B cell (primary cell): ENCODE results near the gene APRT. TPM values are rescaled to one million over a fixed set of nuclear protein-coding genes. Genes with fewer than 3 reads are reported as not detected.
A peak's percentile ranks its signal among the peaks of the same experiment; 100 is the strongest.

Experiments used
- ATAC-seq: fragments of 200-7000 bp; cut with Tn5 transposase; one replicate; pipeline ENCODE4 v1.10.0; 2021; ENCODE audit warnings: low read depth, mild to moderate bottlenecking, moderate number of reproducible peaks, moderate library complexity
- CTCF ChIA-PET: fragments of 350-600 bp; sonication (Branson Sonifier 250); formaldehyde crosslinking; loops from one replicate; lab custom pipeline; 2021; ENCODE audit warnings: antibody characterized with exemption, inconsistent platforms; lab: Charles Lee
- POLR2A ChIA-PET: fragments of 350-600 bp; sonication (Branson Sonifier 250); formaldehyde crosslinking; loops from one replicate; lab custom pipeline; 2021; ENCODE audit warnings: antibody characterized with exemption; lab: Charles Lee
- DNase-seq: peaks from one replicate; pipeline ENCODE4 v3.0.0; 2013
- H2AFZ ChIP-seq: 2 replicates; pipeline ENCODE4 v1.6.1; 2012; ENCODE audit warnings: mild to moderate bottlenecking, low read depth, low read length; ENCODE audit not compliant: insufficient read depth, poor library complexity, severe bottlenecking
- H3K27ac ChIP-seq, 2 donors: 1 replicate in 1 of 2; 2 replicates in 1 of 2; pipeline ENCODE4 v1.5.1; 2012 to 2013; ENCODE audit warnings: low read length in 2 of 2, mild to moderate bottlenecking in 2 of 2, moderate library complexity in 1 of 2
- H3K27me3 ChIP-seq, 4 experiments: fragments of 200-600 bp in 1 of 4; sonication (generic) in 1 of 4; replicated peaks in 1 of 4; 1 replicate in 2 of 4; 2 replicates in 2 of 4; pipeline versions ENCODE4 v1.6.1 to v1.7.0; 2013 to 2016; ENCODE audit warnings: low read length in 3 of 4, mild to moderate bottlenecking in 2 of 4, mixed read lengths in 1 of 4, moderate library complexity in 1 of 4; ENCODE audit not compliant: insufficient read depth in 4 of 4, control insufficient read depth in 3 of 4; ENCODE audit errors: control extremely low read depth in 1 of 4
- H3K36me3 ChIP-seq, 2 experiments: replicated peaks in 1 of 2; 1 replicate in 1 of 2; 2 replicates in 1 of 2; pipeline versions ENCODE4 v1.6.1 to v1.7.1; 2013; ENCODE audit warnings: low read length in 1 of 2; ENCODE audit not compliant: insufficient read depth in 2 of 2, control insufficient read depth in 1 of 2; ENCODE audit errors: control extremely low read depth in 1 of 2, extremely low read depth in 1 of 2
- H3K4me1 ChIP-seq, 2 donors: fragments of 200-600 bp in 1 of 2; sonication (generic) in 1 of 2; 1 replicate in 1 of 2; 2 replicates in 1 of 2; pipeline versions ENCODE4 v1.5.1 to v1.6.1; 2013 to 2017; ENCODE audit warnings: low read length in 2 of 2; ENCODE audit not compliant: control insufficient read depth in 2 of 2, insufficient read depth in 2 of 2
- H3K4me2 ChIP-seq: replicated peaks from 2 replicates; pipeline ENCODE3; 2012; ENCODE audit warnings: mild to moderate bottlenecking, low read depth, low read length; ENCODE audit not compliant: poor library complexity, severe bottlenecking
- H3K4me3 ChIP-seq, 5 experiments: fragments of 200-600 bp in 1 of 5; sonication (generic) in 1 of 5; 1 replicate in 3 of 5; 2 replicates in 2 of 5; pipeline versions ENCODE4 v1.5.1 to v1.7.0; 2011 to 2016; ENCODE audit warnings: low read length in 4 of 5, mild to moderate bottlenecking in 4 of 5, low read depth in 2 of 5, control low read depth in 1 of 5, moderate library complexity in 1 of 5; ENCODE audit not compliant: insufficient read depth in 1 of 5; ENCODE audit errors: control extremely low read depth in 1 of 5, extremely low read depth in 1 of 5
- H3K79me2 ChIP-seq: fragments of 200-600 bp; sonication (generic); one replicate; pipeline ENCODE4 v1.6.0; 2016; ENCODE audit warnings: low read length; ENCODE audit not compliant: control insufficient read depth, insufficient read depth
- H3K9ac ChIP-seq: fragments of 200-600 bp; sonication (generic); 2 replicates; pipeline ENCODE4 v1.6.1; 2017; ENCODE audit warnings: mild to moderate bottlenecking, low read length, moderate library complexity
- H3K9me3 ChIP-seq, 3 donors: one replicate each; pipeline versions ENCODE4 v1.6.1 to v1.7.1; 2013; ENCODE audit warnings: low read length in 2 of 3; ENCODE audit not compliant: control insufficient read depth in 2 of 3, insufficient read depth in 1 of 3; ENCODE audit errors: control extremely low read depth in 1 of 3
- H4K20me1 ChIP-seq: 2 replicates; pipeline ENCODE4 v1.6.0; 2012; ENCODE audit warnings: mild to moderate bottlenecking, low read length; ENCODE audit not compliant: insufficient read depth, control insufficient read depth, poor library complexity, severe bottlenecking
- H3K27ac Mint-ChIP-seq: one replicate; pipeline ENCODE4 v1.8.0; 2021; ENCODE audit warnings: mixed read lengths
- H3K27me3 Mint-ChIP-seq: one replicate; pipeline ENCODE4 v1.8.0; 2021; ENCODE audit warnings: mixed read lengths
- H3K4me1 Mint-ChIP-seq: one replicate; pipeline ENCODE4 v1.8.0; 2021; ENCODE audit warnings: mixed read lengths
- H3K4me3 Mint-ChIP-seq: one replicate; pipeline ENCODE4 v1.8.0; 2021; ENCODE audit warnings: mixed read lengths
- H3K9me3 Mint-ChIP-seq: one replicate; pipeline ENCODE4 v1.8.0; 2022; ENCODE audit warnings: mixed read lengths; ENCODE audit not compliant: insufficient read depth
- EZH2 ChIP-seq: IDR thresholded peaks from 2 replicates; pipeline ENCODE4 v1.6.1; 2012; ENCODE audit warnings: borderline replicate concordance, low read depth, mild to moderate bottlenecking, moderate library complexity, low read length; ENCODE audit not compliant: insufficient read depth, poor library complexity, severe bottlenecking
- WGBS: methylation state at CpG from one replicate; pipeline ENCODE4 v1.1.5; 2013; ENCODE audit warnings: missing lambda C conversion rate; ENCODE audit not compliant: insufficient coverage; 5-methylcytosine and 5-hydroxymethylcytosine counted together
- intact Hi-C: fragments of 100-400 bp; cut with micrococcal nuclease; formaldehyde crosslinking; loops from one replicate; pipeline ENCODE4 v1.10.0; 2022
- polyA plus RNA-seq: library from polyadenylated mRNA; depleted of rRNA; stranded (reverse); fragments of >200 nt; gene quantifications from 2 replicates; pipeline ENCODE4 v1.2.3, GENCODE V29; 2012
- total RNA-seq, 2 donors: library from RNA; stranded (reverse); fragments of 120-200 nt in 1 of 2; gene quantifications; 1 replicate in 1 of 2; 2 replicates in 1 of 2; pipeline versions ENCODE4 v1.2.3 to v1.2.4, GENCODE V29; 2013 to 2022
- TF ChIP-seq, protein P1 (sequence below): fragments of 200-600 bp; IDR thresholded peaks from one replicate; pipeline ENCODE4 v1.8.0; 2022; ENCODE audit warnings: antibody characterized with exemption, mild to moderate bottlenecking

Gene APRT
- total and polyA plus RNA-seq, 2 donors (not counting 1 experiment from before 2014, with no cell fraction given): 124 to 161 TPM

DNA sequence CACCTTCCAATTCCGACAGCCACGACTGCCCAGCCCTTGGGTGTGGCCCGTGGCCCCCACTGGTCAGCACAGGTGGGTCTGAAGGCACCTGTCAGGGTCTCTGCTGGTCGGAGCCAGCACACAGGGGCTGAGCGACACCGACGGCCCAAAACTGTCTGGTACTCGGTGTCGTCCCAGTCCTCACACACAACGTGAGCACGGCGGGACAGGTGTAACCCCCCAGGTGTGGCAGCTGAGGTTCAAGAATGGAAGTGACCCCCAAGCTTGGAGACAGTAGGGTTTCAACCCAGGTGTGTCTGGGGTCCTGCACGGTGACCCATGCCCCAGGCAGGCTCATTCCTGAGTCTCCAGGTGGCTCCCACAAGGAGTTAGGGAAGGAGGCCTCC, 44.0 kb upstream of the APRT start:
- Histone ChIP-seq H3K79me2 (peaks cover 39% of the 10 kb centered on the region), H3K4me3 (peak overlapping the region in 2 of 5 experiments; percentile 11 to 36), H3K27me3 (no peaks in the 10 kb centered on the region), H3K27ac (peak overlapping the region; percentile 41 to 84), H3K4me2 (peak overlapping the region; percentile 77), H3K4me1 (peaks cover 30 to 36% of the 10 kb centered on the region in 2 donors), H3K9me3 (no peaks in the 10 kb centered on the region), H2AFZ (no peak overlapping the region), H3K36me3 (peaks cover 0 to 15% of the 10 kb centered on the region in 2 experiments), H3K9ac (no peak overlapping the region), H4K20me1 (peaks cover 38% of the 10 kb centered on the region)
- H3K4me3 Mint-ChIP-seq: peak overlapping the region; percentile 67
- peaks cover 39% of the 10 kb centered on the region for H3K4me1 Mint-ChIP-seq
- no peaks in the 10 kb centered on the region for H3K27me3 Mint-ChIP-seq
- ATAC-seq (no peak), DNase-seq (peak; percentile 39)
- 91% methylated on average over 12 of the region's 13 CpGs for WGBS
- H3K9me3 Mint-ChIP-seq: no peaks in the 10 kb centered on the region
- ChIA-PET CTCF (interaction anchor here (1.4 to 1.5 kb wide), 2 partner anchors 71 to 362 kb away, joined by 3 to 5 read pairs; partner anchors contain the start of gene ZNF778), POLR2A (no interaction called here)
- peak overlapping the region; percentile 56 for H3K27ac Mint-ChIP-seq
- no peak for TF ChIP-seq EZH2
- TF ChIP-seq, protein P1, sequence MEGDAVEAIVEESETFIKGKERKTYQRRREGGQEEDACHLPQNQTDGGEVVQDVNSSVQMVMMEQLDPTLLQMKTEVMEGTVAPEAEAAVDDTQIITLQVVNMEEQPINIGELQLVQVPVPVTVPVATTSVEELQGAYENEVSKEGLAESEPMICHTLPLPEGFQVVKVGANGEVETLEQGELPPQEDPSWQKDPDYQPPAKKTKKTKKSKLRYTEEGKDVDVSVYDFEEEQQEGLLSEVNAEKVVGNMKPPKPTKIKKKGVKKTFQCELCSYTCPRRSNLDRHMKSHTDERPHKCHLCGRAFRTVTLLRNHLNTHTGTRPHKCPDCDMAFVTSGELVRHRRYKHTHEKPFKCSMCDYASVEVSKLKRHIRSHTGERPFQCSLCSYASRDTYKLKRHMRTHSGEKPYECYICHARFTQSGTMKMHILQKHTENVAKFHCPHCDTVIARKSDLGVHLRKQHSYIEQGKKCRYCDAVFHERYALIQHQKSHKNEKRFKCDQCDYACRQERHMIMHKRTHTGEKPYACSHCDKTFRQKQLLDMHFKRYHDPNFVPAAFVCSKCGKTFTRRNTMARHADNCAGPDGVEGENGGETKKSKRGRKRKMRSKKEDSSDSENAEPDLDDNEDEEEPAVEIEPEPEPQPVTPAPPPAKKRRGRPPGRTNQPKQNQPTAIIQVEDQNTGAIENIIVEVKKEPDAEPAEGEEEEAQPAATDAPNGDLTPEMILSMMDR: no peak
- intact Hi-C loops: loop anchor here (2.0 kb wide), 2 partner anchors 53 to 65 kb away; partner anchors contain the start of gene CDT1

DNA sequence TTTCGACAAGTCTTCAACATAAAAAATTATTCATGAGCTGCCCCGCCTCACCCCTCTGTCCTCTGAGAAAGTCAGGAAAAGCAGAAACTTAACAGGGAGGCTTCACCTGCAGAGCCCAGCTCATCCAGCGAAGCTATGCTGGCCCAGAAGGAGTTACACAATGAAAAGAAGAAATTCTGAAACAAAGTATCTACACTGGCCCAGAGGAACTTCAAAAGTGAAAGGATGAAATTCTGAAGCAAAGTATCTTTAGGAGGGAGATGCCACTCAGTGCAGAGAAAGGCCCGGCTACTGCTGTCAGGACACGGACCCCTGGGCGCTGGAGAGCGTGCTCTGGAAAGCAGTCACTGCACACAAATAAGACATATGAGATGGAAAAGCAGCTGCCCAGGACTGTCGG, 43.4 kb upstream of the APRT start:
- POLR2A ChIA-PET: no interaction called here
- Mint-ChIP-seq H3K4me3 (peak overlapping the region; percentile 79), H3K27ac (peak overlapping the region; percentile 84), H3K27me3 (no peaks in the 10 kb centered on the region), H3K4me1 (peaks cover 39% of the 10 kb centered on the region), H3K9me3 (no peaks in the 10 kb centered on the region)
- Histone ChIP-seq H3K27ac (peak overlapping the region; percentile 41 to 84), H3K4me2 (peak overlapping the region; percentile 77), H3K36me3 (peaks cover 0 to 12% of the 10 kb centered on the region in 2 experiments), H3K9ac (no peak overlapping the region), H3K27me3 (no peaks in the 10 kb centered on the region), H4K20me1 (peaks cover 39% of the 10 kb centered on the region), H2AFZ (no peak overlapping the region), H3K4me1 (peaks cover 30 to 36% of the 10 kb centered on the region in 2 donors), H3K4me3 (no peak overlapping the region), H3K9me3 (no peaks in the 10 kb centered on the region), H3K79me2 (peaks cover 33% of the 10 kb centered on the region)
- WGBS: 80% methylated on average over 2 of the region's 8 CpGs
- intact Hi-C loops: no loop called here
- CTCF ChIA-PET: interaction anchor here (1.4 to 1.5 kb wide), 2 partner anchors 71 to 362 kb away, joined by 3 to 5 read pairs; partner anchors contain the start of gene ZNF778
- DNase-seq: no peak
- no peak for TF ChIP-seq EZH2
- TF ChIP-seq, protein P1: no peak
- no peak for ATAC-seq
